Activated CD8-positive, alpha-beta T cell treated with anti-CD3 and anti-CD28 coated beads for 36 hours (primary cell): ENCODE measurements around the gene SMG1. TPM values are rescaled to one million over a fixed set of nuclear protein-coding genes. Genes with fewer than 3 reads are reported as not detected.
"Not testable (repeated sequence)": the region's sequence is repeated elsewhere in the genome, so short reads cannot be mapped to it uniquely, and the experiment has no call there.

Experiments
- ATAC-seq: fragments of 200-7000 bp; cut with Tn5 transposase; one replicate; pipeline ENCODE4 v1.10.0; 2021; ENCODE audit warnings: mild to moderate bottlenecking, moderate library complexity
- CTCF ChIA-PET: fragments of 350-600 bp; sonication (Branson Sonifier 250); formaldehyde crosslinking; loops from one replicate; lab custom pipeline; 2021; ENCODE audit warnings: antibody characterized with exemption; lab: Charles Lee
- POLR2A ChIA-PET: fragments of 350-600 bp; sonication (Branson Sonifier 250); formaldehyde crosslinking; loops from one replicate; lab custom pipeline; 2021; ENCODE audit warnings: antibody characterized with exemption; lab: Charles Lee
- DNase-seq: peaks from one replicate; pipeline ENCODE4 v3.0.0-alpha.2; 2020
- H3K27ac Mint-ChIP-seq: one replicate; pipeline ENCODE4 v1.8.0; 2021; ENCODE audit warnings: mild to moderate bottlenecking, mixed read lengths
- H3K27me3 Mint-ChIP-seq: one replicate; pipeline ENCODE4 v1.8.0; 2021; ENCODE audit warnings: mixed read lengths
- H3K36me3 Mint-ChIP-seq: one replicate; pipeline ENCODE4 v1.8.0; 2021; ENCODE audit warnings: low read depth, mixed read lengths
- H3K4me1 Mint-ChIP-seq: one replicate; pipeline ENCODE4 v1.8.0; 2021; ENCODE audit warnings: low read depth, mixed read lengths
- H3K4me3 Mint-ChIP-seq: one replicate; pipeline ENCODE4 v1.8.0; 2021; ENCODE audit warnings: mild to moderate bottlenecking, moderate library complexity, mixed read lengths
- H3K9me3 Mint-ChIP-seq: one replicate; pipeline ENCODE4 v1.8.0; 2021; ENCODE audit warnings: mixed read lengths
- CTCF ChIP-seq: fragments of 200-600 bp; IDR thresholded peaks from one replicate; pipeline ENCODE4 v1.8.0; 2022; ENCODE audit warnings: antibody characterized with exemption, mild to moderate bottlenecking
- intact Hi-C: fragments of 100-400 bp; cut with micrococcal nuclease; formaldehyde crosslinking; loops from one replicate; pipeline ENCODE4 v1.10.0; 2022
- total RNA-seq, 2 experiments: library from RNA; stranded (reverse); gene quantifications; one replicate each; pipeline ENCODE4 v1.2.3, GENCODE V29; 2021

Gene SMG1
- total RNA-seq, 2 experiments from 2014 or later = 103 to 108 TPM

DNA sequence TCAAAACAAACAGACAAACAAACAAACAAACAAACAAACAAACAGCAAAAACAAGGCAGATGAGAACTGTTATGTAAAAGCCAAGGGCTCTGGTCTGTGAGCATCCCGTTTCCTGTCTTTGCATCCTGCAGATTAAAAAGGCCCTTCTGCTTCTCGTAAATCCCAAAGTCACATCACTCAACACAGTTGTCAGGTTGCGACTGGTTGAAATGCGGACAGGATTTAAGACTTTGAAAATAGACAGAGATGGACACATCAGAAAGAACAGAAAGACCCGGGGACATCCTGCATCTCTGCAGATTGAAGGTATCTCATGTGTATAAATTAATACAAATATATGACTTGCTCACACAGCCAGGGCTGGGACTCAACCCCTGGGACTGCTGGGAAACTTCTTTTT is 39.3 kb upstream of the SMG1 start:
- H3K9me3 Mint-ChIP-seq = no peaks in the 10 kb centered on the region
- DNase-seq (no peak), ATAC-seq (no peak)
- CTCF ChIA-PET = no interaction called here
- no peak overlapping the region for H3K27ac Mint-ChIP-seq
- intact Hi-C loops = no loop called here
- H3K4me1 Mint-ChIP-seq = peaks cover 6% of the 10 kb centered on the region
- no peaks in the 10 kb centered on the region for H3K27me3 Mint-ChIP-seq
- POLR2A ChIA-PET = no interaction called here
- H3K36me3 Mint-ChIP-seq = no peaks in the 10 kb centered on the region
- TF ChIP-seq CTCF = no peak
- no peak overlapping the region for H3K4me3 Mint-ChIP-seq

DNA sequence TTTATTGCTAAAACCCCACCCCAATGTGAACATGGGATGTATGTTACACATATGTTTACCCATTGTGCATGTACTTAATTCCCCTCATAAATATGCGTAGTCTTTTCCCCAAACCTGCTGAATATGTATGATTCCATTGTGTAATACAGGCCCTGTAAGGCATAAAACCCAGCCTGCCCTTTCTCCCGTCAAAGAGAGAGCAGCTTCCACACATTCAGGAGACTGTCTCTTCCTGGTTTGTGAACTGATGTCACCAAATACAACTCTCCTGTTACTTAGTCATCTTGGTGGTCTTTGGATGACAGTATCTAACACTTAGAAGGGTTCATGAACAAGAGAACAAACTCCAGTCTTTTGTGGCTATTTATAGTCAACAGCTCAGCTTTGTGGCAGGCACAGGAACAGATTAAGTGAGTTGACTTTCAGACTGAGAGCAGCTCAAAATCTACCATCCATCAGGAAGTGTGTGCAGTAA is 32.9 kb upstream of the SMG1 start:
- ChIA-PET CTCF (interaction anchor here (0.5 to 1.2 kb wide), 2 partner anchors 9 to 158 kb away, joined by 3 to 4 read pairs; partner anchors contain the start of gene ARL6IP1), POLR2A (interaction anchor here (0.7 kb wide), 1 partner anchor 11 kb away, joined by 5 read pairs; no protein-coding TSS in a partner anchor)
- intact Hi-C loops = no loop called here
- Mint-ChIP-seq H3K9me3 (no peaks in the 10 kb centered on the region), H3K27me3 (no peaks in the 10 kb centered on the region), H3K4me3 (no peak overlapping the region), H3K27ac (no peak overlapping the region), H3K36me3 (no peaks in the 10 kb centered on the region), H3K4me1 (peaks cover 7% of the 10 kb centered on the region)
- DNase-seq = no peak
- TF ChIP-seq CTCF = no peak
- peak; percentile 50 for ATAC-seq

- no peak overlapping the region for H3K27ac Mint-ChIP-seq
- H3K9me3 Mint-ChIP-seq = no peaks in the 10 kb centered on the region
- ChIA-PET POLR2A (interaction anchor here (0.7 kb wide), 1 partner anchor 11 kb away, joined by 5 read pairs; no protein-coding TSS in a partner anchor), CTCF (interaction anchor here (0.5 to 1.3 kb wide), 3 partner anchors 10 to 157 kb away, joined by 3 to 4 read pairs (median 3); partner anchors contain the start of gene ARL6IP1)
- no peaks in the 10 kb centered on the region for H3K27me3 Mint-ChIP-seq
- H3K4me1 Mint-ChIP-seq = peaks cover 7% of the 10 kb centered on the region
- H3K36me3 Mint-ChIP-seq = no peaks in the 10 kb centered on the region
- no peak overlapping the region for H3K4me3 Mint-ChIP-seq
- DNase-seq (no peak), ATAC-seq (no peak)
- intact Hi-C loops = no loop called here
- TF ChIP-seq CTCF = no peak
Measured at GRCh38 chr16:18958621-18959029, 32.4 kb upstream of the SMG1 start.

GRCh38 chr16:18956658-18957241 is 30.5 kb upstream of the SMG1 start:
- POLR2A ChIA-PET = interaction anchor here (1.4 kb wide), 1 partner anchor 10 kb away, joined by 4 read pairs; no protein-coding TSS in a partner anchor
- H3K36me3 Mint-ChIP-seq, H3K9me3 Mint-ChIP-seq, H3K27me3 Mint-ChIP-seq, intact Hi-C loops, DNase-seq, H3K4me1 Mint-ChIP-seq, ATAC-seq: not testable (repeated sequence)
- H3K27ac Mint-ChIP-seq = peak overlapping the region; percentile 60
- CTCF ChIA-PET = interaction anchor here (1.5 kb wide), 1 partner anchor 25 kb away, joined by 3 read pairs; no protein-coding TSS in a partner anchor
- H3K4me3 Mint-ChIP-seq = peak overlapping the region; percentile 64

GRCh38 chr16:18955874-18956580 is 29.8 kb upstream of the SMG1 start:
- H3K36me3 Mint-ChIP-seq, POLR2A ChIA-PET, CTCF ChIA-PET, intact Hi-C loops, H3K27me3 Mint-ChIP-seq, H3K4me1 Mint-ChIP-seq, H3K9me3 Mint-ChIP-seq: not testable (repeated sequence)
- peak overlapping the region; percentile 64 for H3K4me3 Mint-ChIP-seq
- peak; percentile 29 for DNase-seq
- H3K27ac Mint-ChIP-seq = peak overlapping the region; percentile 60
- peak; percentile 82 for ATAC-seq
